Heart right ventricle (tissue), 16 donors: ENCODE data around the gene MAOB. TPM values are rescaled to one million over a fixed set of nuclear protein-coding genes. Genes with fewer than 3 reads are reported as not detected.
"Not testable (repeated sequence)": the region's sequence is repeated elsewhere in the genome, so short reads cannot be mapped to it uniquely, and the experiment has no call there.

Experiments
- ATAC-seq, 8 donors: fragments of 200-7000 bp; cut with Tn5 transposase; one replicate each; pipeline ENCODE4 v1.9.1; 2020; ENCODE audit warnings: mild to moderate bottlenecking in 8 of 8, moderate library complexity in 8 of 8, moderate number of reproducible peaks in 1 of 8
- DNase-seq, 2 donors: peaks; one replicate each; pipeline ENCODE4 v3.0.0-alpha.2; 2020
- H3K27ac ChIP-seq, 10 donors: fragments of 200-600 bp; sonication (generic) in 2 of 10; one replicate each; pipeline versions ENCODE4 v1.5.0 to v1.8.0; 2020 to 2022; ENCODE audit warnings: mild to moderate bottlenecking in 3 of 10
- H3K27me3 ChIP-seq, 7 donors: fragments of 200-600 bp; one replicate each; pipeline ENCODE4 v1.8.0; 2021 to 2022; ENCODE audit warnings: mild to moderate bottlenecking in 2 of 7
- H3K36me3 ChIP-seq, 9 donors: fragments of 200-600 bp; sonication (generic) in 1 of 9; one replicate each; pipeline versions ENCODE4 v1.5.0 to v1.8.0; 2020 to 2022; ENCODE audit warnings: mild to moderate bottlenecking in 2 of 9
- H3K4me1 ChIP-seq, 9 donors: fragments of 200-600 bp; sonication (generic) in 1 of 9; one replicate each; pipeline versions ENCODE4 v1.5.0 to v1.8.0; 2020 to 2022; ENCODE audit warnings: mild to moderate bottlenecking in 4 of 9
- H3K4me3 ChIP-seq, 10 donors: fragments of 200-600 bp; sonication (generic) in 2 of 10; one replicate each; pipeline versions ENCODE4 v1.5.0 to v1.8.0; 2020 to 2022; ENCODE audit warnings: mild to moderate bottlenecking in 7 of 10, moderate library complexity in 2 of 10
- H3K9me3 ChIP-seq, 11 donors: fragments of 200-600 bp in 10 of 11; sonication (generic) in 2 of 11; one replicate each; pipeline versions ENCODE4 v1.5.0 to v1.8.0; 2013 to 2022; ENCODE audit warnings: mild to moderate bottlenecking in 2 of 11, control low read depth in 1 of 11, moderate library complexity in 1 of 11
- WGBS, 2 donors: extraction: QIAGEN DNeasy Blood & Tissue Kit; methylation state at CpG; one replicate each; pipeline ENCODE4 v1.1.7; 2013; ENCODE audit warnings: inconsistent platforms in 1 of 2; 5-methylcytosine and 5-hydroxymethylcytosine counted together
- intact Hi-C, 10 donors: fragments of 100-400 bp; cut with DNase I; formaldehyde crosslinking; loops; one replicate each; pipeline versions ENCODE4 v1.11.1 to v1.14.2; 2022
- long read RNA-seq, 3 donors: library from polyadenylated mRNA; unstranded; transcript quantifications; one replicate each; pipeline ENCODE4 v2.0.0, GENCODE V29; 2020 to 2021
- polyA plus RNA-seq, 2 donors: library from polyadenylated mRNA; stranded (reverse); fragments of 200-250 nt; gene quantifications; one replicate each; pipeline ENCODE4 v1.2.3, GENCODE V29; 2013
- total RNA-seq, 10 donors: library from RNA; stranded (reverse); fragmentation: NEBNext Ultra II Directional in 3 of 10; extraction: Animal tissue kit (Norgen Biotek cat#: 25700) in 3 of 10; gene quantifications; one replicate each; pipeline versions ENCODE4 v1.2.1 to v1.2.4, GENCODE V29; 2021 to 2023
- TF ChIP-seq, protein P1 (sequence below), 9 donors: fragments of 200-600 bp; sonication (generic) in 2 of 9; IDR thresholded peaks; one replicate each; pipeline versions ENCODE4 v1.5.0 to v1.8.0; 2021 to 2022; ENCODE audit warnings: antibody characterized with exemption in 9 of 9, mild to moderate bottlenecking in 5 of 9, moderate library complexity in 1 of 9
- donor health status: Arrhythmogenic right ventricular cardiomyopathy.
- donor health status: ischemic (EF 13 %, LVEDD 7.1; RV severe dilation, severe dysfunction).
- donor health status: healthy with polysubstance abuse.
- donor health status: DM: no; HTN: yes; CAD: no.
- donor health status: DM: no; HTN: no; CAD: no.
- donor health status: ischemic (EF 25% LVEDD 6.9; RV normal size, moderate dysfunction).
- donor health status: ischemic (EF 25% LVEDD 5.7; RV mildly dilated, moderate dysfunction).
- donor health status: healthy.
- donor health status: DM: yes; HTN: yes; CAD: no.
- donor health status: Ischemic cardiomyopathy.
- donor health status: ischemic (EF 35%, LVEDD 5.7; RV mildly dilated, moderate dysfunction).
- donor health status: nonischemic (EF 11% LVEDD 7.7; RV severe dilation, severe dysfunction).
- donor health status: DM: yes; HTN: yes; CAD: no.
- donor health status: PGD.
- donor health status: ischemic (EF 29% LVEDD 5.4; RV normal size, mild dysfunction).
- donor health status: nonischemic (EF 23%, LVEDD 6.1; RV moderate dilation, normal function).

Gene MAOB
- total RNA-seq (100 to 1,000 TPM; 103 to 173 (median 146) TPM), polyA plus RNA-seq (10 to 100 TPM; 24.7 to 33.6 TPM)
- long read RNA-seq, donor 1, transcript MAOB-201 (15 exons, 2,566 nt): major isoform, 177 of 241 reads
- long read RNA-seq, donor 1, partial matches to known transcripts: 25 of 241 reads
- long read RNA-seq, donor 1, other reads (novel, unspliced or antisense): 39 of 241 reads
- long read RNA-seq, donor 2, transcript MAOB-201 (15 exons, 2,566 nt): major isoform, 227 of 313 reads
- long read RNA-seq, donor 2, partial matches to known transcripts: 34 of 313 reads
- long read RNA-seq, donor 2, other reads (novel, unspliced or antisense): 52 of 313 reads
- long read RNA-seq, donor 3, transcript MAOB-201 (15 exons, 2,566 nt): major isoform, 366 of 586 reads
- long read RNA-seq, donor 3, partial matches to known transcripts: 115 of 586 reads
- long read RNA-seq, donor 3, other reads (novel, unspliced or antisense): 105 of 586 reads

- peak within 1 kb of the TSS in 9 of 10 donors; percentile 55 to 86 (median 75) for H3K27ac ChIP-seq
- DNase-seq: peak; percentile 42 to 62
- H3K36me3 ChIP-seq: no peaks in the 10 kb centered on the region
- peaks cover 0 to 60% (median 0%) of the 10 kb centered on the region in 7 donors for H3K27me3 ChIP-seq
- H3K4me3 ChIP-seq: peak within 1 kb of the TSS; percentile 32 to 63 (median 52)
- peaks cover 0 to 27% (median 0%) of the 10 kb centered on the region in 9 donors for H3K4me1 ChIP-seq
- TF ChIP-seq, protein P1, sequence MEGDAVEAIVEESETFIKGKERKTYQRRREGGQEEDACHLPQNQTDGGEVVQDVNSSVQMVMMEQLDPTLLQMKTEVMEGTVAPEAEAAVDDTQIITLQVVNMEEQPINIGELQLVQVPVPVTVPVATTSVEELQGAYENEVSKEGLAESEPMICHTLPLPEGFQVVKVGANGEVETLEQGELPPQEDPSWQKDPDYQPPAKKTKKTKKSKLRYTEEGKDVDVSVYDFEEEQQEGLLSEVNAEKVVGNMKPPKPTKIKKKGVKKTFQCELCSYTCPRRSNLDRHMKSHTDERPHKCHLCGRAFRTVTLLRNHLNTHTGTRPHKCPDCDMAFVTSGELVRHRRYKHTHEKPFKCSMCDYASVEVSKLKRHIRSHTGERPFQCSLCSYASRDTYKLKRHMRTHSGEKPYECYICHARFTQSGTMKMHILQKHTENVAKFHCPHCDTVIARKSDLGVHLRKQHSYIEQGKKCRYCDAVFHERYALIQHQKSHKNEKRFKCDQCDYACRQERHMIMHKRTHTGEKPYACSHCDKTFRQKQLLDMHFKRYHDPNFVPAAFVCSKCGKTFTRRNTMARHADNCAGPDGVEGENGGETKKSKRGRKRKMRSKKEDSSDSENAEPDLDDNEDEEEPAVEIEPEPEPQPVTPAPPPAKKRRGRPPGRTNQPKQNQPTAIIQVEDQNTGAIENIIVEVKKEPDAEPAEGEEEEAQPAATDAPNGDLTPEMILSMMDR (IDR thresholded peaks at IDR 0.05): no peak
- intact Hi-C loops: no loop called here
- ATAC-seq: peak; percentile 87 to 97 (median 90)
- H3K9me3 ChIP-seq: no peaks in the 10 kb centered on the region
- 1% methylated on average over 27 to 35 of the region's 36 CpGs for WGBS, 2 donors
Measured at GRCh38 chrX:43882294-43882681, at the start of gene MAOB. MAOB (minus strand) TSS chrX:43882450; CDS start chrX:43882299, 151 bp downstream.

- WGBS, 2 donors: 92 to 96% methylated on average over 3 of the region's 3 CpGs
- ATAC-seq: not testable (repeated sequence)
Measured at GRCh38 chrX:43922032-43922431, 39.8 kb upstream of the MAOB start.

GRCh38 chrX:43910772-43911171 lies 28.5 kb upstream of the MAOB start:
- H3K4me1 ChIP-seq, H3K27ac ChIP-seq, H3K36me3 ChIP-seq, DNase-seq, intact Hi-C loops, H3K9me3 ChIP-seq, H3K4me3 ChIP-seq, ATAC-seq: not testable (repeated sequence)
- H3K27me3 ChIP-seq: peaks cover 0 to 27% (median 0%) of the 10 kb centered on the region in 7 donors
- WGBS, 2 donors: 93 to 98% methylated on average over 8 of the region's 8 CpGs

More at GRCh38 chrX:43922032-43922431, 39.8 kb upstream of the MAOB start:
- DNase-seq, H3K27ac ChIP-seq, H3K9me3 ChIP-seq, H3K4me1 ChIP-seq, H3K36me3 ChIP-seq, H3K4me3 ChIP-seq, intact Hi-C loops: not testable (repeated sequence)
- H3K27me3 ChIP-seq: peaks cover 0 to 12% (median 0%) of the 10 kb centered on the region in 7 donors

DNA sequence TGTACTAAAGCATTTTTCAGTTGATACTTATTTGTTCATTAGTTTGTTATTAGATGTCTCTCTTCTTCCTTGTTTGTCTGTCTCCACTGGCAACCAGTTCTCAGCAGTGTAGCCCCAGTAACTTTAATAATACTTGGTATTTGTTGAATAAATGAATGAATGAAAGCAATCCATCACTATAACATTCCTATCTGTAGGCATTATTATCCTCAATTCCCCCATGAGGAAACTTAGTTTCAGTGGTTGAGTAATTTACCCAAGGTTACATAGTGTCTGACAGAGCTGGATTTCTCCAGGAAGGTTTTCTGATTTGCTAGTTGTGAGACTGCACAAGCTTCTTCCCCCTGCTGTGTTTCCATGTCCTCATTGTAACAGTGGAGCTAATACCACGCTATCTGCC lies 27.8 kb upstream of the MAOB start:
- ATAC-seq (no peak), DNase-seq (no peak)
- H3K4me3 ChIP-seq: no peak overlapping the region
- intact Hi-C loops: no loop called here
- no peak overlapping the region for H3K27ac ChIP-seq
- WGBS, 2 donors: 79 to 94% methylated on average over 1 of the region's 1 CpG
- peaks cover 0 to 31% (median 0%) of the 10 kb centered on the region in 7 donors for H3K27me3 ChIP-seq
- no peaks in the 10 kb centered on the region for H3K4me1 ChIP-seq
- H3K9me3 ChIP-seq: no peaks in the 10 kb centered on the region
- H3K36me3 ChIP-seq: no peaks in the 10 kb centered on the region
- TF ChIP-seq, protein P1 (IDR thresholded peaks at IDR 0.05): no peak

DNA sequence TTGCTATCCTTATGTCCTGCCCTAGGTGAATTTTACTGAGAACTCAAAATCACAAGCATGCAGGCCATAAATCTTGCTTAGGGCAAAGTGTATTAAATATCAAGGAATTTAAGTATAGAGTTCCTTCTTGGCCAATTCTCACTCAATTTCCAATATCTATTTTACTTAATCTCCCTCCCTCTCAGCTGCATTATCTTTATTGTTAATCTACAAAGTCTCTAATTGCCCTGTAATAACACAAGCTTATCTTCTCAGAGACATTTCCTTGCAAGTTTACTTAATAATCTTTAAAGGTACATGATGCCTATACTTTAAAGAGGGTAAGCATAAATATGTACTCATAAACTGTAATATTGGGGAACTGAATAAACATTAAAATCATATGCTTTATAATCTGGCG lies 26.9 kb upstream of the MAOB start:
- Histone ChIP-seq H3K4me3 (no peak overlapping the region), H3K4me1 (no peaks in the 10 kb centered on the region), H3K36me3 (no peaks in the 10 kb centered on the region), H3K27ac (no peak overlapping the region), H3K9me3 (no peaks in the 10 kb centered on the region), H3K27me3 (peaks cover 0 to 29% (median 0%) of the 10 kb centered on the region in 7 donors)
- DNase-seq (no peak), ATAC-seq (no peak)
- 97 to 100% methylated on average over 1 of the region's 1 CpG for WGBS, 2 donors
- TF ChIP-seq, protein P1 (IDR thresholded peaks at IDR 0.05): no peak
- intact Hi-C loops: no loop called here
